ENCODE data around the gene TNIP2. TPM values are rescaled to one million over a fixed set of nuclear protein-coding genes. Genes with fewer than 3 reads are reported as not detected.

TNIP2 gene
- total and polyA plus RNA-seq, 2 of the 13 experiments (the other 11 are each of a cell fraction or from before 2014, with no cell fraction given), result 25.6 to 38.0 TPM

- TF ChIP-seq, protein P1, sequence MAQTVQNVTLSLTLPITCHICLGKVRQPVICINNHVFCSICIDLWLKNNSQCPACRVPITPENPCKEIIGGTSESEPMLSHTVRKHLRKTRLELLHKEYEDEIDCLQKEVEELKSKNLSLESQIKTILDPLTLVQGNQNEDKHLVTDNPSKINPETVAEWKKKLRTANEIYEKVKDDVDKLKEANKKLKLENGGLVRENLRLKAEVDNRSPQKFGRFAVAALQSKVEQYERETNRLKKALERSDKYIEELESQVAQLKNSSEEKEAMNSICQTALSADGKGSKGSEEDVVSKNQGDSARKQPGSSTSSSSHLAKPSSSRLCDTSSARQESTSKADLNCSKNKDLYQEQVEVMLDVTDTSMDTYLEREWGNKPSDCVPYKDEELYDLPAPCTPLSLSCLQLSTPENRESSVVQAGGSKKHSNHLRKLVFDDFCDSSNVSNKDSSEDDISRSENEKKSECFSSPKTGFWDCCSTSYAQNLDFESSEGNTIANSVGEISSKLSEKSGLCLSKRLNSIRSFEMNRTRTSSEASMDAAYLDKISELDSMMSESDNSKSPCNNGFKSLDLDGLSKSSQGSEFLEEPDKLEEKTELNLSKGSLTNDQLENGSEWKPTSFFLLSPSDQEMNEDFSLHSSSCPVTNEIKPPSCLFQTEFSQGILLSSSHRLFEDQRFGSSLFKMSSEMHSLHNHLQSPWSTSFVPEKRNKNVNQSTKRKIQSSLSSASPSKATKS (CRISPR knock-in tag; IDR thresholded peaks at IDR 0.05), result no peak
- no peak for TF ChIP-seq SCMH1 (CRISPR knock-in tag; IDR thresholded peaks at IDR 0.05; ENCODE audit: borderline replicate concordance)
- no peak for TF ChIP-seq SMARCE1 (IDR thresholded peaks at IDR 0.05; ENCODE audit: borderline replicate concordance)
- no peak for TF ChIP-seq HHEX (CRISPR knock-in tag; IDR thresholded peaks at IDR 0.05)
These were observed 2.7 kb downstream of the TNIP2 start (continued) for GRCh38 chr4:2753436-2753835.

DNA sequence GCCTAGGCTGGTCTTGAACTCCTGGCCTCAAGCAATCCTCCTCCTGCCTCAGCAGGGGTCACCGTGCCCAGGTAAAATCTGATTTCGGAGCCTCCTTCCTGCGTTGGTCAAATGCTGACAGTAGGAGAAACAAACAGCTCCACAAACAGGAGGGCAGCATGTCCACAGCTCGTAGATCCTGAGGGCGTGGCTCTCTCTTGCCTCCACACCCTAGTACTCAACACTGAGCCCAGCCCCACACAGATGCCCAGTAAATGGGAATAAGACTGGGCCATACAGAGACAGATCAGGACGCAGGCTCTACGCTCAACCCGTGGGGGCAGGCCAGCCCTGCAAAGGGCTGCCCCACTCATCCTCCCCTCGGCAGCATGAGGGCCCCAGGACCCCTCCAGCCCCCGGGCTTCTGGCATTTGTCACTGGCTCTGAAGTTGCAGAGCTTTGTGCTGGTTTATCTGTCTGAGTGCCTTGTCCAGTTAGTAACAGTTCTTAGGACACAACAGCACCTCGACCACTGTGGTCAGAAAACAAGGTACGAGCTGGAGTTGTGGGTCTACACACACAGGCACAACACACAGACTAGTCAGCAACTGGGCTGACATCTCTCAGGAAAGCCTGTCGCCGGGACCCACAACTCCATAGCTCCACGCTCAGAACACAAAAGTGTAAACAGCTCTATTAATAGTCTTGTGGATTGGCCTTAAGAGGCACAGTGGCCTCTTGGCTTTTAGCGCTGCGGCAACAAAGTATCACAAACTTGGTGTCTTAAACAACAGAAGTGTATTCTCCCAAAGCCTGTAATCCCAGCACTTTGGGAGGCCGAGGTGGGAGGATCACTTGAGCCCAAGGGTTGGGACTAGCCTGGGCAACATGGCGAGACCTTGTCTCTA is 5.2 kb downstream of the TNIP2 start:
- DNase-seq (ENCODE audit: low spot score), result no peak
- Histone ChIP-seq H3K79me2 (ENCODE audit: insufficient read depth, low read length) (peaks cover 22% of the 10 kb centered on the region), H2AFZ (ENCODE audit: low read length) (no peak overlapping the region), H3K9ac (ENCODE audit: insufficient read depth, low read depth, low read length) (no peak overlapping the region), H3K9me3 (ENCODE audit: low read length) (no peaks in the 10 kb centered on the region), H4K20me1 (ENCODE audit: insufficient read depth, low read length) (no peaks in the 10 kb centered on the region), H3K4me3 (replicated peaks in 1 of 3; ENCODE audit: insufficient read depth in 1 of 3, low read depth in 2 of 3, low read length in 3 of 3) (no peak overlapping the region), H3K4me2 (ENCODE audit: low read depth, low read length) (no peak overlapping the region), H3K27me3 (ENCODE audit: control insufficient read depth in 1 of 2, insufficient read depth in 2 of 2, low read length in 2 of 2) (no peaks in the 10 kb centered on the region), H3K27ac (ENCODE audit: extremely low read length, insufficient read depth, low read length) (no peak overlapping the region), H3K4me1 (ENCODE audit: insufficient read depth, low read length) (peaks cover 32% of the 10 kb centered on the region), H3K36me3 (replicated peaks in 1 of 2; ENCODE audit: control insufficient read depth in 1 of 2, insufficient read depth in 2 of 2, low read length in 2 of 2) (peaks cover 8 to 23% of the 10 kb centered on the region in 2 experiments)
- CTCF ChIA-PET (ENCODE audit: low intra/inter-chr PET ratio, low total read pairs), result no interaction called here
- 95% methylated on average over 17 of the region's 19 CpGs for WGBS (ENCODE audit: low lambda C conversion rate)
- in situ Hi-C loops (cut with HindIII; ENCODE audit: extremely low pct_ligation_motif_present, low pct_unique_long_range_greater_than_20kb) (no loop called here), intact Hi-C loops (cut with micrococcal nuclease; ENCODE audit: unreplicated experiment) (loop anchor here (10.0 kb wide), 1 partner anchor 114 kb away; no protein-coding TSS in a partner anchor)
- FAIRE-seq, result no peak
- no peak for ATAC-seq
- no TSS peak for BruUV-seq (replicated peaks)
- POLR2A ChIA-PET, result no interaction called here
- no peak for TF ChIP-seq HMGA1 (CRISPR knock-in tag; conservative IDR thresholded peaks at IDR 0.05)
- TF ChIP-seq SATB2 (CRISPR knock-in tag; IDR thresholded peaks at IDR 0.05), result no peak
- no peak for TF ChIP-seq KLF9 (CRISPR knock-in tag; IDR thresholded peaks at IDR 0.05; ENCODE audit: low read depth)
- no peak for TF ChIP-seq ATF7-NPFF (CRISPR knock-in tag; IDR thresholded peaks at IDR 0.05; ENCODE audit: low read depth)
- TF ChIP-seq ZNF780A (CRISPR knock-in tag; IDR thresholded peaks at IDR 0.05), result no peak
- TF ChIP-seq, protein P2, sequence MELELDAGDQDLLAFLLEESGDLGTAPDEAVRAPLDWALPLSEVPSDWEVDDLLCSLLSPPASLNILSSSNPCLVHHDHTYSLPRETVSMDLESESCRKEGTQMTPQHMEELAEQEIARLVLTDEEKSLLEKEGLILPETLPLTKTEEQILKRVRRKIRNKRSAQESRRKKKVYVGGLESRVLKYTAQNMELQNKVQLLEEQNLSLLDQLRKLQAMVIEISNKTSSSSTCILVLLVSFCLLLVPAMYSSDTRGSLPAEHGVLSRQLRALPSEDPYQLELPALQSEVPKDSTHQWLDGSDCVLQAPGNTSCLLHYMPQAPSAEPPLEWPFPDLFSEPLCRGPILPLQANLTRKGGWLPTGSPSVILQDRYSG (CRISPR knock-in tag; IDR thresholded peaks at IDR 0.05), result no peak
- TF ChIP-seq MTF1 (CRISPR knock-in tag; IDR thresholded peaks at IDR 0.05), result no peak
